GDM1 (cell line): ENCODE measurements around the gene ANXA8L1.
"Not testable (repeated sequence)": the region's sequence is repeated elsewhere in the genome, so short reads cannot be mapped to it uniquely, and the experiment has no call there.

Source experiments
- DNase-seq: peaks from one replicate; lab custom pipeline; 2025; lab: John Stamatoyannopoulos, UW

Gene ANXA8L1

GRCh38 chr10:46375406-46375805 is at the start of gene ANXA8L1:
Gene ANXA8L1 (plus strand): TSS chr10:46375776. CDS start chr10:46375852, 76 bp downstream.
- DNase-seq: not testable (repeated sequence)

- DNase-seq: no peak
Measured at GRCh38 chr10:46326066-46326465, 49.5 kb upstream of the ANXA8L1 start.

- DNase-seq: no peak
Measured at GRCh38 chr10:46326971-46327370, 48.6 kb upstream of the ANXA8L1 start.

- no peak for DNase-seq
Measured at GRCh38 chr10:46327685-46328084, 47.9 kb upstream of the ANXA8L1 start.

GRCh38 chr10:46328853-46329689 is 46.5 kb upstream of the ANXA8L1 start:
- DNase-seq: no peak

GRCh38 chr10:46329690-46330016 is 45.9 kb upstream of the ANXA8L1 start:
- no peak for DNase-seq

GRCh38 chr10:46330894-46331293 is 44.7 kb upstream of the ANXA8L1 start:
- DNase-seq: no peak

- DNase-seq: not testable (repeated sequence)
Measured at GRCh38 chr10:46365484-46365883, 10.1 kb upstream of the ANXA8L1 start.

- DNase-seq: not testable (repeated sequence)
Measured at GRCh38 chr10:46367209-46367608, 8.4 kb upstream of the ANXA8L1 start.

- DNase-seq: not testable (repeated sequence)
Measured at GRCh38 chr10:46367666-46368240, 7.8 kb upstream of the ANXA8L1 start.

GRCh38 chr10:46368956-46369355 is 6.6 kb upstream of the ANXA8L1 start:
- not testable (repeated sequence) for DNase-seq

- DNase-seq: not testable (repeated sequence)
Measured at GRCh38 chr10:46374410-46374809, 1.2 kb upstream of the ANXA8L1 start.

- not testable (repeated sequence) for DNase-seq
Measured at GRCh38 chr10:46377022-46377421, 1.4 kb downstream of the ANXA8L1 start.

GRCh38 chr10:46377651-46378050 is 2.1 kb downstream of the ANXA8L1 start:
- not testable (repeated sequence) for DNase-seq

GRCh38 chr10:46378108-46378507 is 2.5 kb downstream of the ANXA8L1 start:
- not testable (repeated sequence) for DNase-seq

GRCh38 chr10:46379233-46379848 is 3.8 kb downstream of the ANXA8L1 start:
- not testable (repeated sequence) for DNase-seq

GRCh38 chr10:46385858-46386257 is 10.3 kb downstream of the ANXA8L1 start:
- not testable (repeated sequence) for DNase-seq

- DNase-seq: not testable (repeated sequence)
Measured at GRCh38 chr10:46386694-46387093, 11.1 kb downstream of the ANXA8L1 start.

GRCh38 chr10:46387309-46387902 is 11.8 kb downstream of the ANXA8L1 start:
- DNase-seq: not testable (repeated sequence)

- DNase-seq: not testable (repeated sequence)
Measured at GRCh38 chr10:46391422-46391821, 15.8 kb downstream of the ANXA8L1 start.

GRCh38 chr10:46396441-46397279 is 21.1 kb downstream of the ANXA8L1 start:
- not testable (repeated sequence) for DNase-seq

GRCh38 chr10:46397767-46398166 is 22.2 kb downstream of the ANXA8L1 start:
- not testable (repeated sequence) for DNase-seq
